Heart left ventricle (tissue), 13 donors: ENCODE measurements around the gene DHDDS.
"Not testable (repeated sequence)": the region's sequence is repeated elsewhere in the genome, so short reads cannot be mapped to it uniquely, and the experiment has no call there.

Source experiments
- POLR2A ChIP-seq, 2 donors: fragments of 450-650 bp; IDR thresholded peaks; one replicate each; pipeline ENCODE4 v1.6.1; 2017; ENCODE audit warnings: antibody characterized with exemption in 2 of 2, mild to moderate bottlenecking in 2 of 2, moderate library complexity in 2 of 2
- TF ChIP-seq, protein P1 (sequence below), 12 donors: fragments of 200-600 bp; sonication (generic) in 4 of 12; IDR thresholded peaks; one replicate each; pipeline versions ENCODE4 v1.5.0 to v1.8.0; 2018 to 2022; ENCODE audit warnings: antibody characterized with exemption in 12 of 12, mild to moderate bottlenecking in 5 of 12
- donor health status: ischemic (EF 13 %, LVEDD 7.1; RV severe dilation, severe dysfunction).
- donor health status: DM: no; HTN: yes; CAD: no.
- donor health status: DM: no; HTN: no; CAD: no.
- donor health status: ischemic (EF 25% LVEDD 6.9; RV normal size, moderate dysfunction).
- donor health status: ischemic (EF 25% LVEDD 5.7; RV mildly dilated, moderate dysfunction).
- donor health status: ischemic (EF 35%, LVEDD 5.7; RV mildly dilated, moderate dysfunction).
- donor health status: nonischemic (EF 11% LVEDD 7.7; RV severe dilation, severe dysfunction).
- donor health status: DM: yes; HTN: yes; CAD: no.
- donor health status: PGD.
- donor health status: ischemic (EF 29% LVEDD 5.4; RV normal size, mild dysfunction).
- donor health status: nonischemic (EF 23%, LVEDD 6.1; RV moderate dilation, normal function).

DNA sequence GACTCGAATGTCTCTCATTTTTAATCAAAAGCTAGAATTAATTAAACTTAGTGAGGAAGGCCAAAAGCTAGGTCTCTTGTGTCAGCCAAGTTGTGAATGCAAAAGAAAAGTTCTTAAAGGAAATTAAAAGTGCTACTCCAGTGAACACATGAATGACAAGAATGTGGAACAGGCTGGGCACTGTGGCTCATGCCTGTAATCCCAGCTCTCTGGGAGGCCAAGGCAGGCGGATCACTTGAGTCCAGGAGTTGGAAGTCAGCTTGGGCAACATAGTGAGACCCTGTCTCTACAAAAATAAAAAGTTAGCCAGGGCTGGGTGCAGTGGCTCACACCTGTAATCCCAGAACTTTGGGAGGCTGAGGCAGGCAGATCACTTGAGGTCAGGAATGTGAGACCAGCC is 78.6 kb downstream of the DHDDS start:
- TF ChIP-seq, protein P1, sequence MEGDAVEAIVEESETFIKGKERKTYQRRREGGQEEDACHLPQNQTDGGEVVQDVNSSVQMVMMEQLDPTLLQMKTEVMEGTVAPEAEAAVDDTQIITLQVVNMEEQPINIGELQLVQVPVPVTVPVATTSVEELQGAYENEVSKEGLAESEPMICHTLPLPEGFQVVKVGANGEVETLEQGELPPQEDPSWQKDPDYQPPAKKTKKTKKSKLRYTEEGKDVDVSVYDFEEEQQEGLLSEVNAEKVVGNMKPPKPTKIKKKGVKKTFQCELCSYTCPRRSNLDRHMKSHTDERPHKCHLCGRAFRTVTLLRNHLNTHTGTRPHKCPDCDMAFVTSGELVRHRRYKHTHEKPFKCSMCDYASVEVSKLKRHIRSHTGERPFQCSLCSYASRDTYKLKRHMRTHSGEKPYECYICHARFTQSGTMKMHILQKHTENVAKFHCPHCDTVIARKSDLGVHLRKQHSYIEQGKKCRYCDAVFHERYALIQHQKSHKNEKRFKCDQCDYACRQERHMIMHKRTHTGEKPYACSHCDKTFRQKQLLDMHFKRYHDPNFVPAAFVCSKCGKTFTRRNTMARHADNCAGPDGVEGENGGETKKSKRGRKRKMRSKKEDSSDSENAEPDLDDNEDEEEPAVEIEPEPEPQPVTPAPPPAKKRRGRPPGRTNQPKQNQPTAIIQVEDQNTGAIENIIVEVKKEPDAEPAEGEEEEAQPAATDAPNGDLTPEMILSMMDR (IDR thresholded peaks at IDR 0.05), result not testable (repeated sequence)
- TF ChIP-seq POLR2A (IDR thresholded peaks at IDR 0.05), result not testable (repeated sequence)
